ENCODE measurements around the gene EPRS1.
"Not testable (repeated sequence)": the region's sequence is repeated elsewhere in the genome, so short reads cannot be mapped to it uniquely, and the experiment has no call there.

EPRS1 gene

DNA sequence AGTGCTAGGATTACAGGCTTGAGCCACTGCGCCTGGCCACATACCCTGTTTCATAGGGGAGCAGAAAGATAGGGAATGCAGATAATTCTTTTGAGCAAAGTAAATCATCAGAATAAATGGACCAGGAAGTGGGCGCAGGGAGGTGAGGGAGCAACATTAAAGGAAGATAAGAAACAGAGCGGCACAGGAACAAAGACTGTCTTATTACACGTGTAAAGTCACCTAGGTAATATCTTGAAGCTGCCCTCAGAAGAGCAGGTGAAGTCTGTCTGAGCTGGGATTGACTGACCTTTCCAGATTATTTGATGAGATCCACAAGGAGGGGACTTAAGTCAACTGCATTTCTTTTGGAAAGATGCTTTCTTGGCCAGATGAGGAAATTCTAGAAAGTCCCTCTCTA is 7.7 kb downstream of the EPRS1 start:
- Histone ChIP-seq H3K27me3 (ENCODE audit: control insufficient read depth, insufficient read depth, low read length, poor library complexity, severe bottlenecking) (no peaks in the 10 kb centered on the region), H3K27ac (ENCODE audit: insufficient read depth, low read depth, low read length, poor library complexity, severe bottlenecking) (no peak overlapping the region), H3K4me3 (ENCODE audit: insufficient read depth, low read depth, low read length) (no peak overlapping the region), H3K4me1 (ENCODE audit: control insufficient read depth, insufficient read depth, low read length) (no peaks in the 10 kb centered on the region), H3K9me3 (ENCODE audit: control insufficient read depth, low read length) (no peaks in the 10 kb centered on the region), H3K36me3 (ENCODE audit: control insufficient read depth, insufficient read depth, low read length) (peaks cover 7% of the 10 kb centered on the region)
- 95 to 96% methylated on average over 4 of the region's 4 CpGs for WGBS, 2 experiments

DNA sequence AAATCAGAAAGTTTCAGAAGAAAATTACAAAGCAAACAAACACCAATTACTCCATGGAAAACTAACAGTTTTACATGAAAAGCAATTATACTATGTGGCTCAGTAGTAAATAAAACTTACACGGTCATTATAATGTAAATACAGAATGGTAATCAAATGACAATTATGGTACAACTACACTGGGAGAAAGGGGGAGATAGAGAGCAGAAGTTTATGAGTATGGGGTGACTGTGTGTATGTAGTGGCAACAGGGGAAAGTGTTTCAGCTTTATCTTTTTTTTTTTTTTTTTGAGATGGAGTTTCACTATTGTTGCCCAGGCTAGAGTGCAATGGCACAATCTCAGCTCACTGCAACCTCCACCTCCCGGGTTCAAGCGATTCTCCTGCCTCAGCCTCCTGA is 8.5 kb downstream of the EPRS1 start:
- not testable (repeated sequence) for H3K4me1 ChIP-seq (ENCODE audit: control insufficient read depth, insufficient read depth, low read length); H3K9me3 ChIP-seq (ENCODE audit: control insufficient read depth, low read length); H3K36me3 ChIP-seq (ENCODE audit: control insufficient read depth, insufficient read depth, low read length); H3K27ac ChIP-seq (ENCODE audit: insufficient read depth, low read depth, low read length, poor library complexity, severe bottlenecking); H3K4me3 ChIP-seq (ENCODE audit: insufficient read depth, low read depth, low read length); H3K27me3 ChIP-seq (ENCODE audit: control insufficient read depth, insufficient read depth, low read length, poor library complexity, severe bottlenecking)
- 92 to 94% methylated on average over 2 to 3 of the region's 3 CpGs for WGBS, 2 experiments

DNA sequence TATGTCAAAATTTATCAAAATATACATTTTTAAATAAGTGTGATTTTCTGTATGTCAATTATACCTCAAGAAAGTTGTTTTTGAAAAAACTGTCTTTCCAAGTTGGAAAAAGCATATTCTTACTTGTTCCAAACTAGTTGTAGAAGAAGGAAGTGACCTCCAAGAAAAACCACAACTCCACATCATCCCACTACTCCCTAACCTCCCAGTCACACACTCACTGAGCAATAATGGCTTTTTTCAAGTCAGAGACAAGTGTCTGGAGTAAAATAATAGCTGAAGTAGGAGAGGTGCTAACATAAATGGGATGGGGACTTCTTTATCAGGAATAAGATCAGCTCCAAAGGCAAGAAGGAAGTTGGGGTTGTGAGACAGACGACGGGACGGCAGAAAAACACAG is 13.4 kb downstream of the EPRS1 start:
- H3K27me3 ChIP-seq (ENCODE audit: control insufficient read depth, insufficient read depth, low read length, poor library complexity, severe bottlenecking) = no peaks in the 10 kb centered on the region
- WGBS, 2 experiments = 95 to 96% methylated on average over 3 of the region's 3 CpGs
- no peak overlapping the region for H3K27ac ChIP-seq (ENCODE audit: insufficient read depth, low read depth, low read length, poor library complexity, severe bottlenecking)
- peaks cover 9% of the 10 kb centered on the region for H3K36me3 ChIP-seq (ENCODE audit: control insufficient read depth, insufficient read depth, low read length)
- H3K4me3 ChIP-seq (ENCODE audit: insufficient read depth, low read depth, low read length) = no peak overlapping the region
- H3K9me3 ChIP-seq (ENCODE audit: control insufficient read depth, low read length) = no peaks in the 10 kb centered on the region
- no peaks in the 10 kb centered on the region for H3K4me1 ChIP-seq (ENCODE audit: control insufficient read depth, insufficient read depth, low read length)

DNA sequence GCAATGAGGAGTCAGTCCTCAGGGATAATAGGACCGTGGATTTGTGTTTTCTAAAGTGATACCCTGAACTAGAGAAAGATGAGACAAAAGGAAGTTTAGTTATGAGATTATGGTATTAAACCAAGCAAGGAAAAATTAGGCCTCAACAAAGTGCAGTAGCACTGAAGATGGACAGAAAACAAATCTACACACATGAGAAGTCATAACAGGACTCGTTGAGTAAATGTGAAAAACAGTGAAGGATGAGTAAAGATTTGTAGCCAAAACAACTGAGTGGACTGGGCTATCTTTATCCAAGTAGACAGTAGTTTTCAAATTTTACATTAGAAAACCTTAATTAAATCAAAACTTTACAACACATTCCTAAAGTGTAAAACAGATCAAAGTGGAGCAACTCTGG is 15.0 kb downstream of the EPRS1 start:
- no peaks in the 10 kb centered on the region for H3K27me3 ChIP-seq (ENCODE audit: control insufficient read depth, insufficient read depth, low read length, poor library complexity, severe bottlenecking)
- no peaks in the 10 kb centered on the region for H3K9me3 ChIP-seq (ENCODE audit: control insufficient read depth, low read length)
- no peak overlapping the region for H3K4me3 ChIP-seq (ENCODE audit: insufficient read depth, low read depth, low read length)
- H3K4me1 ChIP-seq (ENCODE audit: control insufficient read depth, insufficient read depth, low read length) = no peaks in the 10 kb centered on the region
- H3K36me3 ChIP-seq (ENCODE audit: control insufficient read depth, insufficient read depth, low read length) = peaks cover 9% of the 10 kb centered on the region
- 85 to 92% methylated on average over 1 to 2 of the region's 2 CpGs for WGBS, 2 experiments
- H3K27ac ChIP-seq (ENCODE audit: insufficient read depth, low read depth, low read length, poor library complexity, severe bottlenecking) = no peak overlapping the region

DNA sequence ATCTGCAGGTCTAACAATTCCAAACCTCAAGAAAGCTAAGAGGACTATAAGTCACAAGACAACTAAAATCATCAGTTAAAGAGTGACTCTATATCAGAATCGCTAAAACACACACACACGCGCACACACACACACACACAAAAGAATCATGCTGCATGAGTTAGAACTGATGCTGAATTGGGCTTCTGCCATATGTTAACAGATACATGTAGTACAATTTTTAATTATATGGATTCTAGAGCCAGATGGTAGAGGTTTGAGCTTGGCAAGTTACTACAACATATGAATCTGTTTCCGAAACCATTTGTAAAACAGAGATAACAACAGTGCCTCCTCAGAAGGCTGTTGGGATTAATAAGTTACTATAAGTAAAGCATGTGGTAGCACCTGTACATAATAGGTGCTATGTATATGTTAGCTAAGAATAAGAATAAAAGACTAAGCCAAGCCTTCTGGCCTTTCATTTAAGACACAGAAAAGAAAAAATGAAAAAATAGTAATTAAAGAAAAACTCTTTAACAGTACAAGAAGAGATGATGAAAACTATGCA is 17.9 kb downstream of the EPRS1 start:
- WGBS, 2 experiments = 87% methylated on average over 3 to 4 of the region's 4 CpGs

DNA sequence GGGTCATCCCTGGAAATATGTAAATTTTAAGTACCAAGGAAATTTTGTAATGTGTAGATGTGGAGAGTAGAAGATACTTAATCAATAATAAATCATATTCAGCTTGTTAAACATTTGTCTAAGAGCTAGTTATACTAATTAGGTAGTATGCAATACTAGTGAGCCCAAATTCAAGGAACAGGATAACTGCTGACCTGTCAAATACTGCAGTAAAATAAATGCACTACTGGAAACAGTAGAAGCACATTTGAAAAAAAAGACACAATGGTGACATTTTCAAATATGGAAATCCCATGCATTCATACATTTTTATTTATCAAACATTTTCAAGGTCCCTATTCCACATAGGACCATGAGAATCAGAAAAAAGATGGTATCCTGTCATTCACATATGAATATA is 27.2 kb downstream of the EPRS1 start:
- H3K36me3 ChIP-seq (ENCODE audit: control insufficient read depth, insufficient read depth, low read length) = peaks cover 5% of the 10 kb centered on the region
- no peak overlapping the region for H3K27ac ChIP-seq (ENCODE audit: insufficient read depth, low read depth, low read length, poor library complexity, severe bottlenecking)
- no peaks in the 10 kb centered on the region for H3K4me1 ChIP-seq (ENCODE audit: control insufficient read depth, insufficient read depth, low read length)
- H3K27me3 ChIP-seq (ENCODE audit: control insufficient read depth, insufficient read depth, low read length, poor library complexity, severe bottlenecking) = no peaks in the 10 kb centered on the region
- no peaks in the 10 kb centered on the region for H3K9me3 ChIP-seq (ENCODE audit: control insufficient read depth, low read length)
- H3K4me3 ChIP-seq (ENCODE audit: insufficient read depth, low read depth, low read length) = no peak overlapping the region

More for the DNA sequence above, 17.9 kb downstream of the EPRS1 start:
- Histone ChIP-seq H3K27ac (ENCODE audit: insufficient read depth, low read depth, low read length, poor library complexity, severe bottlenecking) (no peak overlapping the region), H3K4me1 (ENCODE audit: control insufficient read depth, insufficient read depth, low read length) (no peaks in the 10 kb centered on the region), H3K9me3 (ENCODE audit: control insufficient read depth, low read length) (no peaks in the 10 kb centered on the region), H3K36me3 (ENCODE audit: control insufficient read depth, insufficient read depth, low read length) (peaks cover 13% of the 10 kb centered on the region), H3K4me3 (ENCODE audit: insufficient read depth, low read depth, low read length) (no peak overlapping the region), H3K27me3 (ENCODE audit: control insufficient read depth, insufficient read depth, low read length, poor library complexity, severe bottlenecking) (no peaks in the 10 kb centered on the region)

DNA sequence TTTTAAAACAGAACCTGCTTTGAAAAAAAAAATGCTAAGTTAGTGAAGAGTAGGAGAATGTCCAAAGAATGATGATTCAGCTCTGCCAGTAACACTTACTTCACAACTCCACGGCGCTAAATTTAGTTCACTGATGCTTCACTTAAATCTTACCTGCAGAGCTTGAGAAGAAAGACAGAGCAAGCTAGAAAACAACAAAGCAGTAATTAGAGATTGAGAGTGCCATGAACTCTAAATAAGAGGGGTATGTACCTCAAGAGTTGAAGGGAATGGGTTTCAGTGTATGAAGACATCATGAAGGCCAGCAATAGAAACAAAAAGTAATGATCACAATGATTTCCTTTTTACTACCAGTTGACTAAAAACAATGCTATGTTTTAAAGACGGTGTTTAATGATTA is 32.8 kb downstream of the EPRS1 start:
- Histone ChIP-seq H3K4me3 (ENCODE audit: insufficient read depth, low read depth, low read length) (no peak overlapping the region), H3K27ac (ENCODE audit: insufficient read depth, low read depth, low read length, poor library complexity, severe bottlenecking) (no peak overlapping the region), H3K36me3 (ENCODE audit: control insufficient read depth, insufficient read depth, low read length) (peaks cover 5% of the 10 kb centered on the region), H3K9me3 (ENCODE audit: control insufficient read depth, low read length) (no peaks in the 10 kb centered on the region), H3K27me3 (ENCODE audit: control insufficient read depth, insufficient read depth, low read length, poor library complexity, severe bottlenecking) (no peaks in the 10 kb centered on the region), H3K4me1 (ENCODE audit: control insufficient read depth, insufficient read depth, low read length) (no peaks in the 10 kb centered on the region)
- 98 to 100% methylated on average over 2 of the region's 3 CpGs for WGBS, 2 experiments

DNA sequence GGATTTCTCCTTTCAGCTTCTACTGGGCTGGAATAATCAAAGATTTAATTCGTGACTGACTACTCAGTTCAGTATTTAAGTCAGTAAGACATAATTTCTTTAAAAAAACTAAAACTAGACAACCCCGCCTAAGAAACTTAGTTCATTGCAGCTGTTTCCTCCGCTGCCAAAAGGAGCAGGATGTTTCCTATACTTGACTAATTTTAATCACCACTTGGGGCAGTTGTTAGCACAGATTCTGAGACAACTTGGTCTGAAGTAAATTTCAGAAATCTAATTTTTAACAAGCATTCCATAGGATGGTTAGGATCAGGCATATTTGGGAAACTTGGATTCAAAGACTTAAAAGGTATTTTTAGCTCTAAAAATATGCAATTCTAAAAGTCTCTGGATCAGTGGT is 34.0 kb downstream of the EPRS1 start:
- no peak overlapping the region for H3K4me3 ChIP-seq (ENCODE audit: insufficient read depth, low read depth, low read length)
- 75 to 80% methylated on average over 3 of the region's 3 CpGs for WGBS, 2 experiments
- no peaks in the 10 kb centered on the region for H3K27me3 ChIP-seq (ENCODE audit: control insufficient read depth, insufficient read depth, low read length, poor library complexity, severe bottlenecking)
- H3K36me3 ChIP-seq (ENCODE audit: control insufficient read depth, insufficient read depth, low read length) = peaks cover 5% of the 10 kb centered on the region
- H3K4me1 ChIP-seq (ENCODE audit: control insufficient read depth, insufficient read depth, low read length) = no peaks in the 10 kb centered on the region
- H3K9me3 ChIP-seq (ENCODE audit: control insufficient read depth, low read length) = no peaks in the 10 kb centered on the region
- no peak overlapping the region for H3K27ac ChIP-seq (ENCODE audit: insufficient read depth, low read depth, low read length, poor library complexity, severe bottlenecking)

DNA sequence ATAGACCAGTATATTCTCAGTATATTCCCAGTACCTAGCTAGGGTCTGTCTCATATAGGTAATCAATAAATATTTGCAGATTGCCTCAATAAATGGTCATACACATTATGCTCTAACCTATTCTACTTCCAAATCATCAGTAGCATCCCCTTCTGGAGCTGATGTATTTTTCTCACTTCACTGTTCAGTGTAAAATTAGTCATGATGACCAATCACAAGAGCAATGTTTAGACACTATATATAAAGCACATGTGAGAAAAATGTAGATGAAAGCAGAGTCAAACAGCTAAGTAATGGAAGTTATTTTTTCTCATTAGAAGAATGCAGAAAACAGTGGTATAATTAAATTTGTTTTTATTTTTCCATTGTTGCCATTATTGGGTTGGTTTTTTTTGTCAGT is 34.7 kb downstream of the EPRS1 start:
- Histone ChIP-seq H3K9me3 (ENCODE audit: control insufficient read depth, low read length) (no peaks in the 10 kb centered on the region), H3K36me3 (ENCODE audit: control insufficient read depth, insufficient read depth, low read length) (peaks cover 5% of the 10 kb centered on the region), H3K27ac (ENCODE audit: insufficient read depth, low read depth, low read length, poor library complexity, severe bottlenecking) (no peak overlapping the region), H3K4me1 (ENCODE audit: control insufficient read depth, insufficient read depth, low read length) (no peaks in the 10 kb centered on the region), H3K4me3 (ENCODE audit: insufficient read depth, low read depth, low read length) (no peak overlapping the region), H3K27me3 (ENCODE audit: control insufficient read depth, insufficient read depth, low read length, poor library complexity, severe bottlenecking) (no peaks in the 10 kb centered on the region)

DNA sequence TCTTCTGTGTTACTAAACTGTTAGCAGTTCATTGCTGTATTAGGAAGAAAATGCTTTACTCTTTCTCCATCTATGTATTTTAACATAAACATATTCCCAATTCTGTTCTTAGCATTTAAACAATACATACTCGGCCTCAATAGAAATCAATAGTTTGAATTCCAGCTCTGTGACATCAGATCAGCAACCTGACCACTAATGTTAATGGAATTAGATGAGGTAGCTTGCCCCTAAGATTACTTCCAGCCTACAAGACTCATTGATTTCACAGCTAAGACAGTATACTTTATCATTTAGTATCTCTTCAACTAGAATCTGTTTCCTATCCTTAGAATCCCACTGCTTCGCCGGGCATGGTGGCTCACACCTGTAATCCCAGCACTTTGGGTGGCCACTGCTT is 38.9 kb downstream of the EPRS1 start:
- H3K36me3 ChIP-seq (ENCODE audit: control insufficient read depth, insufficient read depth, low read length) = peaks cover 14% of the 10 kb centered on the region
- H3K4me3 ChIP-seq (ENCODE audit: insufficient read depth, low read depth, low read length) = no peak overlapping the region
- 85 to 93% methylated on average over 3 of the region's 3 CpGs for WGBS, 2 experiments
- H3K27me3 ChIP-seq (ENCODE audit: control insufficient read depth, insufficient read depth, low read length, poor library complexity, severe bottlenecking) = no peaks in the 10 kb centered on the region
- H3K4me1 ChIP-seq (ENCODE audit: control insufficient read depth, insufficient read depth, low read length) = no peaks in the 10 kb centered on the region
- no peak overlapping the region for H3K27ac ChIP-seq (ENCODE audit: insufficient read depth, low read depth, low read length, poor library complexity, severe bottlenecking)
- no peaks in the 10 kb centered on the region for H3K9me3 ChIP-seq (ENCODE audit: control insufficient read depth, low read length)

DNA sequence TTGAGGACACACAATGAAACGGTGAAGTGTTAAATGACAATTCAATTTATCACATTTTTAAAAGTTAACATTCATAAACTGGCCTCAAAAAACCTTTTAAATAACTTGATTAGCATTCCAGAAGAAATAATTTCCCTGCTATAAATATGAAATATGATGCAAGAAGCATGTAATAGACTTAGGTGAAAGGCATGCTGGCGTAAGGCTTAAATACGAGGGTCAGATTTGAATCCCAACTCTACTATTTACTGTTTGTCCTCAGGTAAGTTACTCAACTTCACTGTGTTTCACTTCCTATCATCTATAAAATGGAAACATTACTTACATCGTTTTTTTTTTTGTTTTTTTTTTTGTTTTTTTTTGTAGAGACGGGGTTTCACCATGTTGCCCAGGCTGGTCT is 40.8 kb downstream of the EPRS1 start:
- H3K27ac ChIP-seq (ENCODE audit: insufficient read depth, low read depth, low read length, poor library complexity, severe bottlenecking) = no peak overlapping the region
- H3K4me3 ChIP-seq (ENCODE audit: insufficient read depth, low read depth, low read length) = no peak overlapping the region
- no peaks in the 10 kb centered on the region for H3K27me3 ChIP-seq (ENCODE audit: control insufficient read depth, insufficient read depth, low read length, poor library complexity, severe bottlenecking)
- H3K9me3 ChIP-seq (ENCODE audit: control insufficient read depth, low read length) = no peaks in the 10 kb centered on the region
- peaks cover 10% of the 10 kb centered on the region for H3K36me3 ChIP-seq (ENCODE audit: control insufficient read depth, insufficient read depth, low read length)
- WGBS, 2 experiments = 93 to 96% methylated on average over 5 of the region's 5 CpGs
- no peaks in the 10 kb centered on the region for H3K4me1 ChIP-seq (ENCODE audit: control insufficient read depth, insufficient read depth, low read length)
